GM10248 (cell line): Measurements from ENCODE around the gene PTGIR.

Source experiments
- CTCF ChIA-PET: fragments of 300-600 bp; sonication (Branson Sonifier 250); formaldehyde crosslinking; extraction: SDS; loops from one replicate; lab custom pipeline; 2021; ENCODE audit warnings: antibody characterized with exemption; lab: Yijun Ruan, JAX
- POLR2A ChIA-PET: fragments of 350-650 bp; sonication (Branson Sonifier 250); formaldehyde crosslinking; extraction: SDS; loops from one replicate; lab custom pipeline; 2020; ENCODE audit warnings: antibody characterized with exemption; lab: Yijun Ruan, JAX
- DNase-seq: peaks from one replicate; pipeline ENCODE4 v3.0.0; 2012; ENCODE audit errors: extremely low spot score
- CTCF ChIP-seq: IDR thresholded peaks from 2 replicates; pipeline ENCODE4 v1.5.1; 2012; ENCODE audit warnings: mild to moderate bottlenecking, low read depth; ENCODE audit errors: extremely low read depth, missing control alignments, control extremely low read depth

The PTGIR gene

GRCh38 chr19:46654621-46655152 is 29.8 kb upstream of the PTGIR start:
- no peak for DNase-seq
- ChIA-PET CTCF (interaction anchor here (0.7 to 1.8 kb wide), 4 partner anchors 15 to 259 kb away, joined by 3 to 4 read pairs (median 4); no protein-coding TSS in a partner anchor), POLR2A (no interaction called here)
- TF ChIP-seq CTCF = no peak

- ChIA-PET POLR2A (interaction anchor here (0.7 kb wide), 1 partner anchor 9 kb away, joined by 3 read pairs; no protein-coding TSS in a partner anchor), CTCF (interaction anchor here (1.3 kb wide), 1 partner anchor 37 kb away, joined by 3 read pairs; no protein-coding TSS in a partner anchor)
- DNase-seq = no peak
- TF ChIP-seq CTCF = no peak
These were observed 25.6 kb upstream of the PTGIR start for GRCh38 chr19:46650445-46650844.

- no peak for TF ChIP-seq CTCF
- ChIA-PET POLR2A (no interaction called here), CTCF (interaction anchor here (1.0 to 1.8 kb wide), 3 partner anchors 13 to 35 kb away, joined by 3 to 5 read pairs (median 4); no protein-coding TSS in a partner anchor)
- no peak for DNase-seq
These were observed 24.4 kb upstream of the PTGIR start for GRCh38 chr19:46648961-46649960.

- ChIA-PET POLR2A (no interaction called here), CTCF (interaction anchor here (1.0 to 1.8 kb wide), 5 partner anchors 9 to 80 kb away, joined by 3 to 5 read pairs (median 4); no protein-coding TSS in a partner anchor)
- no peak for TF ChIP-seq CTCF
- DNase-seq = no peak
These were observed 23.4 kb upstream of the PTGIR start for GRCh38 chr19:46648060-46648960.

- POLR2A ChIA-PET = interaction anchor here (0.6 kb wide), 1 partner anchor 187 kb away, joined by 4 read pairs; no protein-coding TSS in a partner anchor
- DNase-seq = no peak
- CTCF ChIA-PET = interaction anchor here (1.1 to 2.2 kb wide), 2 partner anchors 12 to 16 kb away, joined by 3 to 7 read pairs; no protein-coding TSS in a partner anchor
- no peak for TF ChIP-seq CTCF
These were observed 21.5 kb upstream of the PTGIR start for GRCh38 chr19:46646402-46646801.
